ACHN (cell line): ENCODE results near the gene DRAP1.
A peak's percentile ranks its signal among the peaks of the same experiment; 100 is the strongest.
"Not testable (repeated sequence)": the region's sequence is repeated elsewhere in the genome, so short reads cannot be mapped to it uniquely, and the experiment has no call there.

Experiments
- DNase-seq: peaks from one replicate; pipeline ENCODE4 v3.0.0-alpha.2; 2015
- in situ Hi-C: cut with HindIII; loops from 2 replicates; pipeline ENCODE4 v1.10.0; 2017; ENCODE audit warnings: low sequenced_read_pairs, low pct_ligation_motif_present, low pct_unique_long_range_greater_than_20kb

DRAP1 gene

GRCh38 chr11:65885231-65885630, 34.0 kb upstream of the DRAP1 start:
- in situ Hi-C loops = no loop called here
- DNase-seq = no peak

- in situ Hi-C loops = no loop called here
- no peak for DNase-seq
Observed at GRCh38 chr11:65885808-65886536, 33.3 kb upstream of the DRAP1 start.

- in situ Hi-C loops = no loop called here
- no peak for DNase-seq
Observed at GRCh38 chr11:65886826-65887722, 32.2 kb upstream of the DRAP1 start.

- peak; percentile 45 for DNase-seq
- in situ Hi-C loops = no loop called here
Observed at GRCh38 chr11:65887723-65888162, 31.5 kb upstream of the DRAP1 start.

GRCh38 chr11:65888163-65888814, 30.9 kb upstream of the DRAP1 start, which contains the start of gene FIBP:
Gene FIBP, minus strand, starts transcription at chr11:65888471. Its CDS starts 53 bp downstream, at chr11:65888418.
- in situ Hi-C loops = no loop called here
- DNase-seq = peak; percentile 93

GRCh38 chr11:65890324-65891218, 28.7 kb upstream of the DRAP1 start, which contains the start of gene CCDC85B:
Gene CCDC85B, plus strand, starts transcription at chr11:65890673. Its CDS starts 111 bp downstream, at chr11:65890784.
- in situ Hi-C loops = no loop called here
- DNase-seq = peak; percentile 89

- in situ Hi-C loops = no loop called here
- DNase-seq = peak; percentile 63
Observed at GRCh38 chr11:65891219-65892136, 27.7 kb upstream of the DRAP1 start.

GRCh38 chr11:65892137-65892540, 27.1 kb upstream of the DRAP1 start:
- in situ Hi-C loops, DNase-seq: not testable (repeated sequence)

GRCh38 chr11:65892661-65893317, 26.4 kb upstream of the DRAP1 start:
- no peak for DNase-seq

GRCh38 chr11:65894034-65894591, 25.1 kb upstream of the DRAP1 start:
- in situ Hi-C loops = no loop called here

More at GRCh38 chr11:65892661-65893317, 26.4 kb upstream of the DRAP1 start:
- in situ Hi-C loops = no loop called here

GRCh38 chr11:65895482-65895981, 23.7 kb upstream of the DRAP1 start:
- DNase-seq = peak; percentile 11
- in situ Hi-C loops = no loop called here

More at GRCh38 chr11:65894034-65894591, 25.1 kb upstream of the DRAP1 start:
- DNase-seq = peak; percentile 18

- in situ Hi-C loops = no loop called here
- peak; percentile 11 for DNase-seq
Observed at GRCh38 chr11:65896034-65896999, 22.9 kb upstream of the DRAP1 start.

- in situ Hi-C loops = no loop called here
- DNase-seq = no peak
Observed at GRCh38 chr11:65897020-65897471, 22.2 kb upstream of the DRAP1 start.

- in situ Hi-C loops = no loop called here
- no peak for DNase-seq
Observed at GRCh38 chr11:65898656-65899355, 20.4 kb upstream of the DRAP1 start.
